GM03348 (cell line): ENCODE measurements around the gene SMYD3.
A peak's percentile ranks its signal among the peaks of the same experiment; 100 is the strongest.
"Not testable (repeated sequence)": the region's sequence is repeated elsewhere in the genome, so short reads cannot be mapped to it uniquely, and the experiment has no call there.

Source experiments
- DNase-seq: peaks from one replicate; pipeline ENCODE4 v3.0.0; 2012; ENCODE audit warnings: low spot score

SMYD3 gene

DNA sequence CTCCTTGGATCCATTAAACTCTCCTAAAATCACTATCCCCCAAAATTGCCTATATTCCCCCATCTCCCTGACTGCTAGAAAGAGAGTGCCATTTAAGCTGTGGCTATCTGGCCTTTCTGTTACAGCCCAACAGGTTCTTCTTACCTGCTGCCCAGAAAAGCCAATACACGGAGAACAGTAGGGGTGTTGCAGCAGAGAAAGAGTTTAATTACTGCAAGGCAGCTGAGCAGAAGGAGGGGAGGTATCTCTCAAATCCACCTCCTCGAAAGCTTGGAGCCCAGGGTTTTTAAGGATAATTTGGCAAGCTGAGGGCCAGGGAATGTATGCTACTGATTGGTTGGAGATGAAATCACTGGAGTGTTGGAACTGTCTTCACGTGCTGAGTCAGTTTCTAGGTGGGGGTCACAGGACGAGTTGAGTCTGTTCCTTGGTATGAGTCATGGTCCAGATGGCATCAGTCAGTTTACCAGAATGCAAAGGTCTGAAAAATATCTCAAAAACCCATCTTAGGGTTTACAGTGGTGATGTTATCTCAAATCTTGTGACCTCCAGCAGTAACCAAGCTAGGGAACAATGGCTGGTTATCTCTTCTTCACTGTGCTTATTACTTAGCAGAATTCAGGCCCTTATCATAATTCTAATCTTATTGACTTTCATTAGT, 89.8 kb downstream of the SMYD3 start:
- peak; percentile 47 for DNase-seq

DNA sequence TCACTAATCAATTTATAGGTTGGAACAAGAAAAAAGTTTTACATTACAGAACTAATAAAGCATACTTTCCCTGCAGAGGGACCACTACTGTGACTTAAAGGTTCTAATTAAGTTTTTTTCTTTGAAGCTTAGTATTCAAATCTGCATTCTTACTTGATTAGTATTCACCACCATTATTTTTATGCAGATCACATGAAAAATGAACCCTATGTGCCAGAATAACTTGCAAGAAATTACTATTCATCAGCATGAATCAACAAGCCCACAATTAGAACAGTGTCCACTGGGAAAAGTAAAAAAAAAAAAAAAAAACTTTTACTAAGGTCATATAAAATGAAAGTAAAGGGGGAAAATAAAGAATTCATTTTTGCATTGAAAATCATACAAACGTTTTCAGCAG, 90.8 kb downstream of the SMYD3 start:
- DNase-seq: no peak

DNA sequence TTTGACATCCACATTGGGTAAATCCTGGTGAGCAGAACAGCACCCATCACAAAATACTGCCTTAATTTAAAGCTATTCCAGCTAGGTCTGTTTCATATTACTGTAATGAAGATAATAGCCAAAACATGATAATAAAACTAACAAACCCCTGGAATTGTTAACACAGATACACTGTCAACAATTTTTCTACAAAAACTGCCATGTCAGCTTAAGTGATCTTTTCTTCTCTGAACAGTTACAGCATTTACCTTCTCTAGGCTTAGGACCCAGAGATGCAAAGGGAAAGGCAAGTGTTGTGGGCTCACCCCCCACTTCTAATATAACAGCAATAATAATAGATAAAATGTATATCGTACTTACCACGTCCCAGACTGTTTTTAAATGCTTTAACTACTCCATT, 92.1 kb downstream of the SMYD3 start:
- DNase-seq: no peak

DNA sequence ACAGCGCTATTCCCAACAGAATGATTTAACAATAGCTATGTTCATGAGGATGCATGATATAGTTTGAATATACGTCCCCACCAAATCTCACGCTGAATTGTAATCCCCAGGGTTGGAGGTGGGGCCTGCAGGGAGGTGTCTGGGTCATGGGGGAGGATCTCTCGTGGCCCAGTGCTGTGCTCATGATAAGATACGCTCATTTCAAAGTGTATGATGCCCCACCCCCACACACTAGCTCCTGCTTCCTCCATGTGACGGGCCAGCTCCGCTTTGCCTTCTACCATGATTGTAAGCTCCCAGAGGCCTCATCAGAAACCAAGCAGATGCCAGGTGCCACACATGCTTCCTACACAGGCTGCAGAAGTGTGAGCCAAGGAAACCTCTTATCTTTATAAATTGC, 93.6 kb downstream of the SMYD3 start:
- DNase-seq: no peak

DNA sequence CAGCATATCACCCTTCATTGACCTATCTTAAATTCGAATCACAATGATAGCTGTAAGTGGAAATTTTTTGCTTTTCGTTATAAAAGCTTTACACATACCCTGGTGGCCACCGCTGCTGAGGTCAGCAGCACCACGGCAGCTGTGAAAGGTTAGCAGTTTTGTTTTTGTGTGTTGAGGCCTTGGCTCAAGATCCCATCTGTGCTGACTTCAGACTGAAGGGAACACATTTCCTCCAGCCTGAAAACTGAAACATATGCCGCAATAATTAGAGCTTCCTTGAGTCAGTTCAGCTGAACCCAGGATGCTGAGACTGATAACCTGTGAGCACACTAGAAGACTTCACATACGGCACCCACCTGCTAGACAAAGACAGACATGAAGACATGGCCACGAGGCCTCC, 103.0 kb downstream of the SMYD3 start:
- peak; percentile 26 for DNase-seq

DNA sequence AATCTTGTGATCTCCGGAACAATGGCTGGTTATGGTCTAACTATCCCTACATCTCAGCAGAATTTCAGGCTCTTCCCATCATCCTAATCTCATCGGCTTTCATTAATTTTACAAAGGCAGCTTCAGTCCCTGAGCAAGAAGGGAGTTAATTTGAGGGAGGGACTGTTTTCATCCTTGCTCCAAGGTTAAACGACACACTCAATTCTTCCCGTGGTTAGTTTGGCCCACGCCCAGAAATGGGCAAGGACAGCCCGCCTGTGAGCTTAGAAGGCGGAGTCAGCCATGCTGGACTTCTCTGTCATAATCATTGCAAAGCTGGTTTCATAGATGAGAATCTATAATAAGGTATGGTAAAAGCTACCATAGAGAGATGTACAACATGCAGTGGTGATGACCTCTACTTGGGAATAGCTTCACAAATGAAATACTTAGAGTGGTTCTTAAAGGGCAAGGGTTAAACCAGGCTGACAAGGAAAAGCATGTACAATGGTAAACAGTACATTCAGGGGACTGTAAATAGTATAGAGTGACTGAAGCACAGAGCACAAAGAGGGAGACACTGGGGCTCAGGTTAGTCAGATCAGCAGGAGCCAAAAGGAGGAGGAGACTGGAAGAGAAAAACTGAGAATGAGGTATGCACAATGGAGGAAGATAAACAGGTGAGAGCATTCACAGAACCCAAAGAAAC, 108.8 kb downstream of the SMYD3 start:
- DNase-seq: no peak

DNA sequence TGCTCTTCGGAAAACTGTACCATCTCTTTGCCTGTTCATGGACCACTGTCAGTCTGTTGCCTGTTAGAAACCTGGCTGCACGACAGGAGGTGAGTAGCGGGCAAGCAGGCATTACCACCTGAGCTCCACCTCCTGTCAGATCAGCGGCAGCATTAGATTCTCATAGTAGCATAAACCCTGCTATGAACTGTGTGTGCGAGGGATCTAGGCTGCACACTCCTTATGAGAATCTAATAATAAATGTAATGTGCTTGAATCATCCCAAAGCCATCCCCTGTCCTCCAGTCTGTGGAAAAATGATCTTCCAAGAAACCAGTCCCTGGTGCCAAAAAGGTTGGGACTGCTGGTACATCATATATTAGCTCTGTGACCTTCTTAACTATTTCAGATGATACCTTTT, 110.0 kb downstream of the SMYD3 start:
- no peak for DNase-seq

DNA sequence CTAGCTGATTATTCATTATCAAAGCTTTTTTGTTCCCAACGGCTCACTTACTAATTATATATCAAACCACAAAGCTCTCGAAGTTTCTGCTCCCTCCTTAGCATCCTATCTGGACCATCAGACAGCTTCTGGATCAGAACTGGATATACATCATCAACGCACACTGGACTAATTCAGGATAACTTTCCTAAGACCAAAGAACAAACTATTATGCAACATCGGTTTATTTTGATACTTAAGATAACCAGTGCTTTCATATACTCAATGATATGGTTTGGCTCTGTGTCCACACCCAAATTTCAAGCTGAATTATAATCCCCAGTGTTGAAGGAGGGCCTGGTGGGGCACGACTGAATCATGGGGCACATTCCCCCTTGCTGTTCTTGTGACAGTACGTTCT, 110.8 kb downstream of the SMYD3 start:
- DNase-seq: no peak

DNA sequence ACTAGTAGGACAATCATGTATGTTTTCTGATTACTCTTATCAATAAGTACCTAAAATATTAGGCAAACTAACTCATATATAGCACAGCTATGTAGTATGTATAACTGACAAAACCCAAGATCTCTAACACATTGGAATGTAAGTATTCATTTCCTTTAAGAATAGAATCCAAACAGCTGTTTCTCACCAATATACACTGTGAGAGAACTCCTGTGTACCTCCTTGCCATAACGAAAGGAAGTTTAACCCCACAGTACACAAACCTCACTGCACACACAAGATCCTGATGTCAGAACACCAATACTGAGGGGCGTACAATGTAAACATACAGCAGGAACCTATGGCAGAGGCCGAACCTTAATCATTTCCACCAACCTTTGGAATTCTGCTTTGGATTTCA, 113.0 kb downstream of the SMYD3 start:
- no peak for DNase-seq

DNA sequence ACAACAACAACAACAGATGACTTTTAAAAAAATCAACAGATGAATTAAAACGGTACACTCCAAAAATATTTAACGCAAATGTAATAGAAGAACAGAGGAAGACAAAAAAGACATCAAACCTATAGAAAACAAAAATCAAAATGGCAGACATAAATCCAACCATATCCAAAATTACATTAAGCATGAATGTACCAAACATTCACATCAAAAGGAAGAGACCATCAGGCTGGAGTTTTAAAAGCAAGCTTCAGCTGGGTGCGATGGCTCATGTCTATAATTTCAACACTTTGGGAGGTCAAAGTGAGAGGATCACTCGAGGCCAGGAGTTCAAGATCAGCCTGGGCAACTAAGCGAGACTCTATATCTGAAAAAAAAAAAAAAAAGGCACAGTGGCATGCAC, 116.2 kb downstream of the SMYD3 start:
- no peak for DNase-seq

DNA sequence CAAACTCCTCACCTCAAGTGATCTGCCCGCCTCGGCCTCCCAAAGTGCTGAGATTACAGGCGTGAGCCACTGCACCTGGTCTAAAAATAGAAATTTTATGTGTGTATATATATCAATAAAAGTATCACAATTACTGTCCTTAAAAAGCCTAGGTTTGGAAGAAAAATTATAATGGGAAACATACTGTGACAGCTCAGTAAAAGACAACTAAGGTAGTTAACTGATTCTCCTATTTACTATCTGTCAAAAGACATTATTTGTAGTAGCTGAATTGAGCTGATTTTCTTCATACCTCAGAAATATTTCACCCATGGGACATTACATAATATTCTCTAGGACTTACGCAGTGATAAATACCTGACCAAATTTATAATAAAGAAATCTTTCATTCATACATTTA, 122.5 kb downstream of the SMYD3 start:
- no peak for DNase-seq

DNA sequence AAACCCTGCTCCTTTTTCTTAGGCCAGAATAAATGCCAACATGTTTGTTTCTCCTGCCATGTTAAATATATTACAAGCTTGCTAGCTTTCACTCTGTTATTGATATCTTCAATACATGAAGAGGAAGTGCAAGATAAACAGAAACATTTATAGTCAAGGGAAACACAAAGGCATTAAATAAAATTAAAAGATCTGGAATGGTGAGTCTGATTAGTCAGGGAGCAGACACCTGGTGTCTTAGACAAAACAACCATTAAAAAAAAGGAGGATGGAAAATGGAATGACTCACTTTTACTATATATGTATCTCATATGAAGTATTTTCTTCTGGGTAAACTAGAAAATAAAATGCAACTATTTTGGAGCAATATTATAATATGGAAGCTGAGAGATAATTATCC, 123.3 kb downstream of the SMYD3 start:
- DNase-seq: no peak

DNA sequence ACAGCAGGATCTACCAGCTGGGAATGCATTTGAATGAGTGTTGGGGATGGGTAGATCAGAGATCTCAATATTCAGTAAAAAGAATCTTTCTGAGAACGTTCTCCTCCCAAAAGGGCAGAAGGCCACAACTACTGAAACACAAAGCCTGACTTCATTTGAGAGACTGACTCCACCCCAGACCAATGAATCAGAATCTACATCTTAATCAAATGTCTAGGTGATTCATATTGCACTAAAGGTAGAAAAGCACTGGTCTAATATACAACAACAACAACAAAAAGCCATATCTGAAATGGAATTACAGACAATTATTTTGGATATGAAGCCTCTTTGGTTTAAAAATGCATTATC, 123.9 kb downstream of the SMYD3 start:
- DNase-seq: no peak

DNA sequence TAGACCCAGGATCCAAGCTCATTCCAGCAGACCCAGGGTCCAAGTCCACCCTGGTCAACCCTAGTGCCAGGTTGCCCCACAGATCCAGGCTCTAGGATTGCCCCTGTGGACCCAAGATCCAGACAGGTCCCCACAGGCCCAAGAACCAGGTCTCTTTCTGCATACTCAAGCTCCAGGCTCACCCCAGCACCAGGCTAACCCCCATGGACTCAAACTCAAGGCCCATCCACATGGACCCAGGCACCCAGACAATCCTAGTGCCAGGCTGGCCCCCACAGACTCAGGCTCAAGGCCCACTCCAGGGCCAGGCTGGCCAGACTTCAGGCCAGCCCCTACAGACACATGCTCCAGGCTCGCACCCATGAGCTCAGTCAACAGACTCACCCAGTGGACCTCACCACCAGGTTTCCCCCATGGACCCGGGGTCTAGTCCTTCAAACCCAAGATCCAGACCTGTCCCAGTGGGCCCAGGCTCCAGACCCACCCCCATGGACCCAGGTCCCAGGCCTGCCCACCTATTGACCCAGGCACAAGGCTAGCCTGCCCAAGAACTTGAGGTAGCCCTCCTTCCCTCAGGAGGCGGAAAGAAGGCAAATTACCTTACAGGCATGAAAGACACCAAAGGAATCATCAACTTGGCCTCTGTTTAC, 124.4 kb downstream of the SMYD3 start:
- DNase-seq: no peak

DNA sequence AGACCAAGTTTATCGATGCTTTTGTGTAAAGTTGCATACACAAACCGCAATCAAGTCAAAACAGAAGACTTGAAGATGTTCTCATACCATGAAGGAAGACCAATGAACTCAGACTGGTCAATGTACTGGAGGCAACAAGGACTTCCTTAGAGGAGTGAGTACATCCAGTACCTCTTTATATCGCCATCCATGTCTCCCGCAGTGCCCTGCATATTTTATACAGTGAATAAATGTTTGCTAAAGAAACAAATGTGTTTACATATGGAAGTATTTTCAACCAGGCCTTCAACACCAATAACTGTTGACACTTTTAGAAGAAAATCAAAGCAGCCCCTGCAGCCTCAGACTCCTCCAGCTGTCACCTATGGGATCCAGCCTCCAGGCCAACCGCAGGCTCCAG, 125.6 kb downstream of the SMYD3 start:
- DNase-seq: no peak

DNA sequence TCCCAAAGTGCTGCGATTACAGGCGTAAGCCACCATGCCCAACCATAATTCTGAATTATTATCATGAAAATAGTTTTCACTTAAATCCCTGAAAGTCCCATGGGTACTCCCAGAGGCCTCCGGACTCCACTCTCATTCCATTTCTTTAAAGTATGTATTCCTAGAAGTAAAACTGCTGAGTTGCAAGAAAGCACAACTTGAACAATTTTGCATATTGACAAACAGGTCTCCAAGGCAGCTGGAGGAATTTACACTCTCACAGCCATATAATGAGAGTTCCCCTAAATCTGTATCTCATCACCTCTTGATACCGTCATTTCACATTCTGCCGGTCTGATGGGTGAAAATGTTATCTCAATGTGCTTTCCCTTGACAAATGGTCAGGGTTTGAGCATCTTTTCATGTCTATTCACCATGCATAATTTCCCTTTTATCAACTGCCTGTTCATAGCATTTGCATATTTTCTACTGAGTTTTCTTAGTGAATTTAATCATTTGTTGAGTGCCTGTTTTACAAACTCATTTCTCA, 129.4 kb downstream of the SMYD3 start:
- no peak for DNase-seq

DNA sequence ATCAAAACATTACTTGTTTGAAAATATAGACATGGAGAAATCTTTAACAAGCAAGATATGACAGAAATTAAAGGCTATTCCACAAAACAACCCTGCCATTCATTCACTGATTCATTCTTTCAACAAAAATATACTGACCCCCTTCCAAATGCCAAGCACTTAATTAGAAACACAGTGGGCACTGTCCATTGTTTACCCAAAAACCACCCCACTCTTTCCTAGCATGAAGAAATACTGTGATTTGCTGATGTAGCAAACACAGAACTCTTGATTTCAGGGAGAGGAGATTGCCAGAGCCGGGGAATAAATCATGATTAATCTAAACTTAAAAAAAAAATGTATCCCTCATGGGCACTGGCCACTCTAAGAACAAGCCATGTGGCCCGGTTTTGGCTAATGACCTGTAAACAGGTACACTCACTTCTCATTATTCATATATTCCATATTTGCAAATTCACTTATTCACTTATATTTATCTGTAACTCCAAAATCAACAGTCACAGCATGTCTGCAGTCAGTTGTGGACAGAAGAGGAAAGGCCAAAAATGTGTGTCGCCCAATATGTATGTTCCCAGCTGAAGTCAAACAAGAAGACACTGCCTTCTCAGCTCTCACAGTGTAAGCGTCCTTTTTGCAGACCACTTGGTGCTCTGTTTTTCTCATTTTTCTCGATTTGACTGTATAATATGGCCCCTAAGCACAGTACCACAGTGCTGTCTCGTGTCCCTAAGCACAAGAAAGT, 133.1 kb downstream of the SMYD3 start:
- no peak for DNase-seq

DNA sequence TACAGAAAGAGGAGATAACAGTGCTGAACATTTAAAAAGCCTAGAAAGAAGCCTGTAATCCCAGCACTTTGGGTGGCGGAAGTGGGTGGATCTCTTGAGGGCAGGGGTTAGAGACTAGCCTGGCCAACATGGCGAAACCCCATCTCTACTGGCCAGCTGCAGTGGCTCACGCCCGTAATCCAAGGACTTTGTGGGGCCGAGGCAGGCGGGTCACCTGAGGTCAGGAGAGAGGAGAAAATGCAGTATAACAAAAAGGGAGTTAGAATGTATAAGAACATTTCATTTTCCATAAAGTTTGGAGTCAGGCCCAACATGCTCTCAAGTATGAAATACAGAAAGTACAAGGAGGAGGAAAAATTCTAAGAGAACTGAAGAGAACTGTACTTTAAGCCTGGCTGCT, 134.5 kb downstream of the SMYD3 start:
- DNase-seq: no peak

DNA sequence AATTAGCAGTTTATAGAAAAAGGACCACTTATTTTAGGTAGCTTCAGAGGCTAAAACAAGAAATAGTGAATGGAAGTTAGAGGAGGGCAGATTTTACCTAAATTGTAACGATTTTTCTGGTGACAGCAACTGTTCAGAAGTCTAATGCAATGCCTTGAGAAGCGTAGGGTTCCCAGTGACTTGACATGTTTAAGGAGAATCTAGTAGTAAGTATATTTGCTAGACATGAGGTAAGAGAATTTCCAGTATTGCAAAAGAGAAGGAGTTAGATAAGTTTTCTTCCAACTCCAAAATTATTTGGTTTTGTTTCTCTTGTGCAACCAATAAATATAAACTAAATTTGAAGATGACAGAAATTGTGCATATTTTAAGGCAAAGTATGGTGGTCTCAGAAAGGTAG, 140.0 kb downstream of the SMYD3 start:
- DNase-seq: no peak

DNA sequence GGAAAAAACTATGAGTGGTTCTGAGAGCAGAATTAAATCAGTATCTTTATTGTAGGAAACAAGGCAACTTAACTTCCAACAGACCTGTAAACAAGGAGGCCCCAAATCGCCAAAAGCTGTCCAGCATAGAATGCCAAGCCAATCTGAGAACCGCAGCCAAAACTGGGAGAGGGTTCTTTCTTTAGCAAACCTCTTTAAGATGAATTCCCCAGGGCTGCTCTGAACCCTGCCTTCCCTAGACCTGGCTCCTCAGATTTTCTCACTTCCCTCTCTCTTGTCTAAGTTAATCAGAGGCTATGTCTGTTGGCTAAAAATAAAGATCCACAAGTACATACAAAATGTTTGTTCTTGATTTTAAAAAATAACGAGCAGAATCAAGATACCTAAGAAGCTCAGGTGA, 141.4 kb downstream of the SMYD3 start:
- no peak for DNase-seq

DNA sequence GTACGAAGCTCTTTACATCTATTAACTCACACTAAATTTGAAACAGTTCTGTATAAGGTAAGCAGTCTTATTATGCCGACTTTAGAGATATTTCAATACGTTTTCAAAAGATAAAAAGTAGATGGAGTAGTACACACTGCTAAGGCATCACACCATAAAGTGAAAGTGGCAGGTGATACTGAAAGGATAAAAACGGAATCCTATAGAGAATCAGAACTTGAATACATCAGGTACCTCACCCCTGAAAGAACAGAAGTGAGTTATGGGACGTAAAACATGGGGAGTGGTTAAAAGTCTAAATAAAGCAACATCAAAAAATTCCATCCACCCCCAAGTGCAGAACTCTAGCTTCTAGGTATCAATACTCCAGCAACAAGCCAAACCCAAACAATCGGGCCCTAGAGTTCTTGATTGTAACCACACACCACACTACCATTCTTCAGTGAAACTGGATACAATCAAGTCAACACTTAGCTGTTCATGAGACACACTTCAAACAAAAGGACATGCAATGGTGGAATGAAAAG, 142.6 kb downstream of the SMYD3 start:
- DNase-seq: no peak

DNA sequence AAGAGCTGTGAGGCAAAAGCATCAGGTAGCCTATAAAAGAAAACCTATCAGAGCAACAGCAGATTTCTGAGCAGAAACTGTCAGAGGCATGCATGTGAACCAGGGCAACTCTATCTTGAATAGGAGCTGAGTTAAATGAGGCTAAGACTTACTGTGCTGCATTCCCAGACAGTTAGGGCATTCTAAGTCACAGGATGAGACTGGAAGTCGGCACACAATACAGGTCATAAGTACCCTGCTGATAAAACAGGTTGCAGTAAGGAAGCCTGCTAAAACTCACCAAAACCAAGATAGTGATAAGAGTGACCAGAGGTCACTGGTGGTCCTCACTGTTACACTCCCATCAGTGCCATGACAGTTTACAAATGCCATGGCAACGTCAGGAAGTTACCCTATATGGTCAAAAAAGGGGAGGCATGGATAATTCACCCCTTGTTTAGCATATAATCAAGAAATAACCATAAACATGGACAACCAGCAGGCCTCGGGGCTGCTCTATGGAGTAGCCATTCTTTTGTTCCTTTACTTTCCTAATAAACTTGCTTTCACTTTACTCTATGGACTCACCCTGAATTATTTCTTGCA, 150.0 kb downstream of the SMYD3 start:
- DNase-seq: not testable (repeated sequence)
